ENCODE data around the gene AHCY. TPM values are rescaled to one million over a fixed set of nuclear protein-coding genes. Genes with fewer than 3 reads are reported as not detected.
"Not testable (repeated sequence)": the region's sequence is repeated elsewhere in the genome, so short reads cannot be mapped to it uniquely, and the experiment has no call there.

AHCY gene
- total RNA-seq, 6 experiments from 2014 or later = 66.5 to 142 (median 111) TPM

DNA sequence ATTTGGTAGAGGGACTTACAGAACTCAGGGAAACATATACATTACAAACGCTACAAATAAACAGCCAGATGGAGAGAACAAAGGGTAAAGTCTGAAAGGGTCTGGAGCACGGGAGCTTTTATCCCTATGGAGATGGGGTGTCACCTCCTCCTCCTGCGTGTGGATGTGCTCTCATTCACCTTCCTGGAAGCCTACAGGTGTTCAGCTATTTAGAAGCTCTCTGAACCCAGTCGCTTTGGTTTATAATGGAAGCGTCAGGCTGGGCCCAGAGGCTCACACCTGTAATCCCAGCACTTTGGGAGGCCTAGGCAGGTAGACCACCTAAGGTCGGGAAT lies 42.2 kb upstream of the AHCY start:
- Histone ChIP-seq H3K36me3 (no peaks in the 10 kb centered on the region), H3K9me3 (no peaks in the 10 kb centered on the region), H3K4me1 (peaks cover 0 to 14% (median 3%) of the 10 kb centered on the region in 4 donors), H3K4me3 (no peak overlapping the region), H3K27ac (no peak overlapping the region), H3K27me3 (no peaks in the 10 kb centered on the region)
- TF ChIP-seq, protein P1, sequence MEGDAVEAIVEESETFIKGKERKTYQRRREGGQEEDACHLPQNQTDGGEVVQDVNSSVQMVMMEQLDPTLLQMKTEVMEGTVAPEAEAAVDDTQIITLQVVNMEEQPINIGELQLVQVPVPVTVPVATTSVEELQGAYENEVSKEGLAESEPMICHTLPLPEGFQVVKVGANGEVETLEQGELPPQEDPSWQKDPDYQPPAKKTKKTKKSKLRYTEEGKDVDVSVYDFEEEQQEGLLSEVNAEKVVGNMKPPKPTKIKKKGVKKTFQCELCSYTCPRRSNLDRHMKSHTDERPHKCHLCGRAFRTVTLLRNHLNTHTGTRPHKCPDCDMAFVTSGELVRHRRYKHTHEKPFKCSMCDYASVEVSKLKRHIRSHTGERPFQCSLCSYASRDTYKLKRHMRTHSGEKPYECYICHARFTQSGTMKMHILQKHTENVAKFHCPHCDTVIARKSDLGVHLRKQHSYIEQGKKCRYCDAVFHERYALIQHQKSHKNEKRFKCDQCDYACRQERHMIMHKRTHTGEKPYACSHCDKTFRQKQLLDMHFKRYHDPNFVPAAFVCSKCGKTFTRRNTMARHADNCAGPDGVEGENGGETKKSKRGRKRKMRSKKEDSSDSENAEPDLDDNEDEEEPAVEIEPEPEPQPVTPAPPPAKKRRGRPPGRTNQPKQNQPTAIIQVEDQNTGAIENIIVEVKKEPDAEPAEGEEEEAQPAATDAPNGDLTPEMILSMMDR (IDR thresholded peaks at IDR 0.05) = no peak
- TF ChIP-seq POLR2A (IDR thresholded peaks at IDR 0.05) = no peak
- ATAC-seq (no peak), DNase-seq (no peak)
- 87% methylated on average over 2 of the region's 6 CpGs for WGBS (ENCODE audit: insufficient coverage, low coverage, low lambda C conversion rate, missing lambda C conversion rate)
- intact Hi-C loops (cut with DNase I) = no loop called here

DNA sequence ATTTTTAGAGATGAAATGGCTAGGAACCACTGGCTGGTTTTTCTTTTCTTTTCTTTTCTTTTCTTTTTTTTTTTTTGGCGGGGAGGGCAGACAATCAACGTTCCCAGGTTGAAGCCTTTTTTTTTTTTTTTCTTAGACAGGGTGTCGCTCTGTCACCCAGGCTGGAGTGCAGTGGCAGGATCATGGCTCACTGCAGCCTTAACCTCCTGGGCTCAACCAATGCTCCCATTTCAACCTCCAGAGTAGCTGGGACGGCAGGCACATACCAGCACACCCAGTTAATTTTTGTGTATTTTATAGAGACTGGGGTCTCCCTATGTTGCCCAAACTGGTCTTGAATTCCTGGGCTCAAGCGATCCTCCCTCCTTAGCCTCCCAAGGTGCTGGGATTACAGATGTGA lies 41.1 kb upstream of the AHCY start:
- intact Hi-C loops (cut with DNase I) = no loop called here
- WGBS (ENCODE audit: insufficient coverage, low coverage, low lambda C conversion rate, missing lambda C conversion rate) = 66% methylated on average over 5 of the region's 5 CpGs
- TF ChIP-seq POLR2A (IDR thresholded peaks at IDR 0.05) = no peak
- TF ChIP-seq, protein P1 (IDR thresholded peaks at IDR 0.05) = no peak
- H3K36me3 ChIP-seq = no peaks in the 10 kb centered on the region
- ATAC-seq (peak in 2 of 4 donors; percentile 25 to 47), DNase-seq (no peak)
- no peaks in the 10 kb centered on the region for H3K27me3 ChIP-seq
- no peaks in the 10 kb centered on the region for H3K9me3 ChIP-seq
- H3K27ac ChIP-seq = no peak overlapping the region
- H3K4me3 ChIP-seq = no peak overlapping the region
- peaks cover 0 to 14% (median 3%) of the 10 kb centered on the region in 4 donors for H3K4me1 ChIP-seq

DNA sequence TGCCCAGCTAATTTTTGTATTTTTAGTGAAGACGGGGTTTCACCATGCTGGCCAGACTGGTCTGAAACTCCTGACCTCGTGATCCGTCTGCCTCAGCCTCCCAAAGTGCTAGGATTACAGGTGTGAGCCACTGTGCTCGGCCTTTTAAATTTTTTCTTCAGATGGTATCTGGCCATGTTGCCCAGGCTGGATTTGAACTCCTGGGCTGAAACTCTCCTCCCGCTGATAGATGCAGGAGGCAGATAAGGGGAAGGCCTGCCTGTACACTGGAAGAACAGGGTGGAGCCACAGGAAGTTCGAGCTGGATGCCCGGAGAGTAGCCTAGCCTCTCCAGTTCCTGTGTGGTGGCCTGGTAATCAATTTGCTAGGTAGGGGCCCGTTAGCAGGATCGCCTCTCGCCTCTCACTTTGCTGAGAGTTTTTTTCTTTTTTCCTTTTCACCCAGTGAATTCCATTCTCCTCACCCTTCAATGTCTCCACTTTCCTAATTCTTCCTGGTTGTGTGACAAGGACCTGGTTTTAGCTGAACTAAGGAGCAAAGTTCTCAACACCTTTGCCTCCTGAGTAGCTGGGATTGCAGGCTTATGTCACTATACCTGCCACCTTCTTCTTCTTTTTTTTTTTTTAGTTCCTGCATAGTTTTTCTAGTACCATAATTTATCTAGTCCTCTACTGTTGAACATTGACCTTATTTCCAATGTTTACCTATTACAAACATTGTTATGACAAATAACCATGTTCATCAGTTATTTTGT lies 40.5 kb upstream of the AHCY start:
- no peak for DNase-seq
- no peak for TF ChIP-seq POLR2A (IDR thresholded peaks at IDR 0.05)
- TF ChIP-seq, protein P1 (IDR thresholded peaks at IDR 0.05) = no peak
- H3K27me3 ChIP-seq = no peaks in the 10 kb centered on the region
- H3K36me3 ChIP-seq = no peaks in the 10 kb centered on the region
- no peak overlapping the region for H3K27ac ChIP-seq
- WGBS (ENCODE audit: insufficient coverage, low coverage, low lambda C conversion rate, missing lambda C conversion rate) = 64% methylated on average over 9 of the region's 10 CpGs
- intact Hi-C loops (cut with DNase I) = no loop called here
- peaks cover 0 to 14% (median 3%) of the 10 kb centered on the region in 4 donors for H3K4me1 ChIP-seq
- ATAC-seq = peak; percentile 31 to 77 (median 60)
- no peaks in the 10 kb centered on the region for H3K9me3 ChIP-seq
- H3K4me3 ChIP-seq = no peak overlapping the region

DNA sequence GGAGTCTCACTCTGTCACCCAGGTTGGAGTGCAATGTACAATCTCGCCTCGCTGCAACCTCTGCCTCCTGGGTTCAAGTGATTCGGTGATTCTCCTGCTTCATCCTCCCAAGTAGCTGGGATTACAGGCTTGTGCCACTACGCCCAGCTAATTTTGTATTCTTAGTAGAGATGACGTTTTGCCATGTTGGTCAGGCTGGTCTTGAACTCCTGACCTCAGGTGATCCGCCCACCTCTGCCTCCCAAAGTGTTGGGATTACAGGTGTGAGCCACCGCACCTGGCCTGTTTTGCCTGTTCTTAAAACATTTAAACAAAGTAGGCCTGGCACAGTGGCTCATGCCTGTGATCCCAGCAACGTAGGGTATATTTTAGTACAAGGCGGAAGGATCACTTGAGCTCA lies 38.0 kb upstream of the AHCY start:
- H3K27ac ChIP-seq; intact Hi-C loops (cut with DNase I); H3K36me3 ChIP-seq; ATAC-seq; H3K4me3 ChIP-seq; DNase-seq; H3K27me3 ChIP-seq; H3K9me3 ChIP-seq: not testable (repeated sequence)
- peaks cover 0 to 14% (median 3%) of the 10 kb centered on the region in 4 donors for H3K4me1 ChIP-seq
- 93% methylated on average over 8 of the region's 9 CpGs for WGBS (ENCODE audit: insufficient coverage, low coverage, low lambda C conversion rate, missing lambda C conversion rate)

DNA sequence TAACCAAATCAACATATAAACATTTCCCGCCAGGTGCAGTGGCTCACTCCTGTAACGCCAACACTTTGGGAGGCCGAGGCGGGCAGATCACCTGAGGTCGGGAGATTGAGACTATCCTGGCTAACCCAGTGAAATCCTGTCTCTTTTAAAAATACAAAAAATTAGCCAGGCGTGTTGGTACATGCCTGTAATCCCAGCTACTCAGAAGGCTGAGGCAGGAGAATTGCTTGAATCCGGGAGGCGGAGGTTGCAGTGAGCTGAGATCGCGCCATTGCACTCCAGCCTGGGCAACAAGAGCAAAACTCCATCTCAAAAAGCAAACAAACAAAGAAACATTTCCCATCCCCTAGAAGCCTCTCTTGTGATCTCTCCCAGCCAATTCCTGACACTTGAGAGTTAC lies 37.6 kb upstream of the AHCY start:
- H3K27me3 ChIP-seq; DNase-seq; intact Hi-C loops (cut with DNase I); H3K4me3 ChIP-seq; H3K9me3 ChIP-seq; H3K27ac ChIP-seq; ATAC-seq; H3K36me3 ChIP-seq: not testable (repeated sequence)
- H3K4me1 ChIP-seq = peaks cover 0 to 14% (median 3%) of the 10 kb centered on the region in 4 donors
- WGBS (ENCODE audit: insufficient coverage, low coverage, low lambda C conversion rate, missing lambda C conversion rate) = 93% methylated on average over 9 of the region's 10 CpGs
